Peyer's patch (tissue), 4 donors: ENCODE measurements around the gene ATP8B4.

Experiments used
- CTCF ChIP-seq, 6 experiments: fragments of 450-650 bp in 4 of 6; fragments of 200-600 bp in 2 of 6; sonication (generic) in 1 of 6; IDR thresholded peaks; one replicate each; pipeline ENCODE4 v1.5.1; 2017 to 2019; ENCODE audit warnings: antibody characterized with exemption in 6 of 6, mild to moderate bottlenecking in 3 of 6, moderate library complexity in 1 of 6
- POLR2A ChIP-seq, 2 donors: fragments of 450-650 bp; IDR thresholded peaks; one replicate each; pipeline ENCODE4 v1.5.1; 2017; ENCODE audit warnings: antibody characterized with exemption in 2 of 2, mild to moderate bottlenecking in 2 of 2, moderate library complexity in 2 of 2

GRCh38 chr15:49991587-49991986 is 127.4 kb downstream of the ATP8B4 start:
- TF ChIP-seq CTCF (IDR thresholded peaks at IDR 0.05) (no peak), POLR2A (IDR thresholded peaks at IDR 0.05) (no peak)
